ENCODE data around the gene MICU1. TPM values are rescaled to one million over a fixed set of nuclear protein-coding genes. Genes with fewer than 3 reads are reported as not detected.

MICU1 gene
- polyA plus RNA-seq, 2 of the 4 experiments (the other 2 are of a cell fraction) = 54.5 to 58.6 TPM

DNA sequence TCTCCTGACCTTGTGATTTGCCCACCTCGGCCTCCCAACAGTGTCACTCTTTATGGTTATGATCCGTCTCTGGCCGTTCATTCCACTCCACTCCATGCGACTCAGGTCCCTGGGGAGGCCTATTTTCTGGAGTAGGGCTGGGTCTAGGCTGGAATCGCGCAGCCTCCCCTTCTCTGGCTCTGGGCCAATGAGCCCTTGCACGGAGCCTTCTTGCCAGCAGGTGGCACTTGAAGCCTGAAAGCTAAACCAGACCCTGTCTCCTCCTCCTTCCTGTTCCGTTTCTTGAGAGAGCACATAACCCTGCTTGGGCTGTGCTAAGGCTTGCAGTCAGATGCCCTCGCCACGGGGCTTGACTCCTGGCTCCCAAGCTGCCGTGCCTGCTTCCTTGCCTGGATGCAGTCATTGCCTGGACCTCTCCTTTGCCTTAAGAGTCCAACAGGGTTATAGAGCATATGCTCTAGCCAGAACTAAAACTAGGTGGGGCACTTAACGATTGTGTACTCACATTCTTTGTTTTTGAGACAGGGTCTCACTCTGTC, 261.6 kb downstream of the MICU1 start (continued):
- TF ChIP-seq ESRRA (IDR thresholded peaks at IDR 0.05; ENCODE audit: borderline replicate concordance, low read length) = no peak
- TF ChIP-seq EP300 (IDR thresholded peaks at IDR 0.05) = 0 out of 5 replicates have a peak, but pooled peaks of 1 of the 2 experiments have one; percentile 1
- no peak for TF ChIP-seq RNF2 (IDR thresholded peaks at IDR 0.05; ENCODE audit: borderline replicate concordance, low read depth)
- no peak for TF ChIP-seq MAFK (IDR thresholded peaks at IDR 0.05; ENCODE audit: partially characterized antibody)
- TF ChIP-seq CEBPB (IDR thresholded peaks at IDR 0.05) = no peak

DNA sequence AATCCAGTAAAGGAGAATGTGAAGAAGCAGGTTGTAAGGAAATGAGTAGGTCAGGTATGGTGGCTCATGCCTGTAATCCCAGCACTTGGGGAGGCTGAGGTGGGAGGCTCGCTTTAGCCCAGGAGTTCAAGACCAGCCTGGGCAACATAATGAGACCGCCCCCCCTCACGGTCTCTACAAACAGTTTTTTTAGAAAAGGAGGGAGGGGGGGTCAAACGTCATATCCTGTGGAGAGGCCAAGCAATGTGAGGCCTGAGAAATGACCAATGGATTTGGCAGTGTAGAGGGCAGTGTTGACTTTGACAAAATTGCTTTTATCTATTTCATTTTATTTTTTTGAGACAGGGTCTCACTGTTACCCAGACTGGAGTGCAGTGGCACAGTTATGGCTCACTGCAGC, 268.9 kb downstream of the MICU1 start:
- ATAC-seq (no peak), DNase-seq (ENCODE audit: low read depth in 1 of 2, low spot score in 1 of 2) (no peak), FAIRE-seq (no peak)
- no peak overlapping the region for H3K4me2 ChIP-seq
- CTCF ChIA-PET = no interaction called here
- 69% methylated on average over 4 of the region's 4 CpGs for WGBS (ENCODE audit: missing lambda C conversion rate)
- no peaks in the 10 kb centered on the region for H3K9me3 ChIP-seq
- TF ChIP-seq ZC3H11A (IDR thresholded peaks at IDR 0.05) (no peak), ZSCAN20 (CRISPR knock-in tag; IDR thresholded peaks at IDR 0.05) (no peak), MAFK (IDR thresholded peaks at IDR 0.05; ENCODE audit: partially characterized antibody) (no peak), FOXS1 (CRISPR knock-in tag; IDR thresholded peaks at IDR 0.05) (no peak), POLR2AphosphoS2 (conservative IDR thresholded peaks at IDR 0.05; ENCODE audit: low read length) (no peak), FOSB (CRISPR knock-in tag; IDR thresholded peaks at IDR 0.05) (no peak), TP53 (CRISPR knock-in tag; IDR thresholded peaks at IDR 0.05) (no peak), CHD4 (IDR thresholded peaks at IDR 0.05; ENCODE audit: borderline replicate concordance) (no peak), HOXA7 (CRISPR knock-in tag; IDR thresholded peaks at IDR 0.05) (no peak), EHF (CRISPR knock-in tag; IDR thresholded peaks at IDR 0.05) (no peak), ATOH8 (CRISPR knock-in tag; IDR thresholded peaks at IDR 0.05; ENCODE audit: low read depth) (no peak), RFX5 (IDR thresholded peaks at IDR 0.05) (no peak), ZFP36 (IDR thresholded peaks at IDR 0.05; ENCODE audit: borderline replicate concordance, partially characterized antibody) (no peak), HDAC2 (IDR thresholded peaks at IDR 0.05) (no peak), ESRRA (IDR thresholded peaks at IDR 0.05; ENCODE audit: borderline replicate concordance, low read length) (no peak), NFE2L2 (conservative IDR thresholded peaks at IDR 0.05; ENCODE audit: low read length) (no peak)
- TF ChIP-seq, protein P1, sequence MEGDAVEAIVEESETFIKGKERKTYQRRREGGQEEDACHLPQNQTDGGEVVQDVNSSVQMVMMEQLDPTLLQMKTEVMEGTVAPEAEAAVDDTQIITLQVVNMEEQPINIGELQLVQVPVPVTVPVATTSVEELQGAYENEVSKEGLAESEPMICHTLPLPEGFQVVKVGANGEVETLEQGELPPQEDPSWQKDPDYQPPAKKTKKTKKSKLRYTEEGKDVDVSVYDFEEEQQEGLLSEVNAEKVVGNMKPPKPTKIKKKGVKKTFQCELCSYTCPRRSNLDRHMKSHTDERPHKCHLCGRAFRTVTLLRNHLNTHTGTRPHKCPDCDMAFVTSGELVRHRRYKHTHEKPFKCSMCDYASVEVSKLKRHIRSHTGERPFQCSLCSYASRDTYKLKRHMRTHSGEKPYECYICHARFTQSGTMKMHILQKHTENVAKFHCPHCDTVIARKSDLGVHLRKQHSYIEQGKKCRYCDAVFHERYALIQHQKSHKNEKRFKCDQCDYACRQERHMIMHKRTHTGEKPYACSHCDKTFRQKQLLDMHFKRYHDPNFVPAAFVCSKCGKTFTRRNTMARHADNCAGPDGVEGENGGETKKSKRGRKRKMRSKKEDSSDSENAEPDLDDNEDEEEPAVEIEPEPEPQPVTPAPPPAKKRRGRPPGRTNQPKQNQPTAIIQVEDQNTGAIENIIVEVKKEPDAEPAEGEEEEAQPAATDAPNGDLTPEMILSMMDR (IDR thresholded peaks at IDR 0.05) = no peak
- TF ChIP-seq, protein P2, sequence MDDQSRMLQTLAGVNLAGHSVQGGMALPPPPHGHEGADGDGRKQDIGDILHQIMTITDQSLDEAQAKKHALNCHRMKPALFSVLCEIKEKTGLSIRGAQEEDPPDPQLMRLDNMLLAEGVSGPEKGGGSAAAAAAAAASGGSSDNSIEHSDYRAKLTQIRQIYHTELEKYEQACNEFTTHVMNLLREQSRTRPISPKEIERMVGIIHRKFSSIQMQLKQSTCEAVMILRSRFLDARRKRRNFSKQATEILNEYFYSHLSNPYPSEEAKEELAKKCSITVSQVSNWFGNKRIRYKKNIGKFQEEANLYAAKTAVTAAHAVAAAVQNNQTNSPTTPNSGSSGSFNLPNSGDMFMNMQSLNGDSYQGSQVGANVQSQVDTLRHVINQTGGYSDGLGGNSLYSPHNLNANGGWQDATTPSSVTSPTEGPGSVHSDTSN (IDR thresholded peaks at IDR 0.05) = no peak
- no peak overlapping the region for H3K4me3 ChIP-seq
- no peak overlapping the region for H3K27ac ChIP-seq
- peaks cover 12% of the 10 kb centered on the region; the same call in 2 of the 3 replicates for H3K4me1 ChIP-seq
- POLR2A ChIA-PET = no interaction called here

- WGBS (ENCODE audit: missing lambda C conversion rate) = 91% methylated on average over 6 of the region's 6 CpGs
- Histone ChIP-seq H3K4me1 (peaks cover 12% of the 10 kb centered on the region; the same call in 2 of the 3 replicates), H3K27ac (no peak overlapping the region), H3K4me2 (no peak overlapping the region), H3K9me3 (no peaks in the 10 kb centered on the region), H3K4me3 (no peak overlapping the region)
- ChIA-PET CTCF (interaction anchor here (1.1 kb wide), 1 partner anchor 1042 kb away, joined by 3 read pairs; no protein-coding TSS in a partner anchor), POLR2A (no interaction called here)
- TF ChIP-seq POLR2AphosphoS2 (conservative IDR thresholded peaks at IDR 0.05; ENCODE audit: low read length) (no peak), ZSCAN20 (CRISPR knock-in tag; IDR thresholded peaks at IDR 0.05) (no peak), CEBPB (IDR thresholded peaks at IDR 0.05) (no peak), ATOH8 (CRISPR knock-in tag; IDR thresholded peaks at IDR 0.05; ENCODE audit: low read depth) (no peak), CHD4 (IDR thresholded peaks at IDR 0.05; ENCODE audit: borderline replicate concordance) (no peak), FOSL2 (IDR thresholded peaks at IDR 0.05) (no peak), FOSL2 (CRISPR knock-in tag; IDR thresholded peaks at IDR 0.05) (no peak), RFX5 (IDR thresholded peaks at IDR 0.05) (no peak), MYC (IDR thresholded peaks at IDR 0.05; ENCODE audit: borderline replicate concordance, low read length) (no peak)
- TF ChIP-seq, protein P1 (IDR thresholded peaks at IDR 0.05) = no peak
- TF ChIP-seq, protein P3, sequence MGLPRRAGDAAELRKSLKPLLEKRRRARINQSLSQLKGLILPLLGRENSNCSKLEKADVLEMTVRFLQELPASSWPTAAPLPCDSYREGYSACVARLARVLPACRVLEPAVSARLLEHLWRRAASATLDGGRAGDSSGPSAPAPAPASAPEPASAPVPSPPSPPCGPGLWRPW (IDR thresholded peaks at IDR 0.05) = no peak
- TF ChIP-seq, protein P4, sequence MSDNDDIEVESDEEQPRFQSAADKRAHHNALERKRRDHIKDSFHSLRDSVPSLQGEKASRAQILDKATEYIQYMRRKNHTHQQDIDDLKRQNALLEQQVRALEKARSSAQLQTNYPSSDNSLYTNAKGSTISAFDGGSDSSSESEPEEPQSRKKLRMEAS (IDR thresholded peaks at IDR 0.05) = no peak
- FAIRE-seq (no peak), ATAC-seq (no peak), DNase-seq (ENCODE audit: low read depth in 1 of 2, low spot score in 1 of 2) (no peak)
Observed at GRCh38 chr10:72356115-72356514, 269.8 kb downstream of the MICU1 start.

All from A549 (cell line).